GM12878 (cell line): ENCODE results near the gene AKAP13. TPM values are rescaled to one million over a fixed set of nuclear protein-coding genes. Genes with fewer than 3 reads are reported as not detected.
A peak's percentile ranks its signal among the peaks of the same experiment; 100 is the strongest.

ENCODE experiments used
- ATAC-seq: fragments of 200-7000 bp; cut with Tn5 transposase; 3 replicates; pipeline ENCODE4 v1.9.1; 2020; ENCODE audit warnings: mild to moderate bottlenecking, moderate library complexity
- BruUV-seq: library from RNA; stranded (reverse); fragments of 400-500 nt; replicated peaks from 2 replicates; lab custom pipeline; 2021; lab: Mats Ljungman, UMichigan
- CTCF ChIA-PET: fragments of 300-600 bp; sonication (Branson Sonifier 250); formaldehyde crosslinking; extraction: SDS; loops from one replicate; lab custom pipeline; 2021; ENCODE audit warnings: inconsistent platforms; lab: Yijun Ruan, JAX
- POLR2A ChIA-PET: fragments of 350-600 bp; formaldehyde crosslinking; extraction: SDS; loops from one replicate; lab custom pipeline; 2021; ENCODE audit warnings: inconsistent platforms; lab: Charles Lee
- RAD21 ChIA-PET: fragments of 300-600 bp; sonication (Branson Sonifier 250); formaldehyde crosslinking; loops from one replicate; lab custom pipeline; 2023; ENCODE audit warnings: antibody characterized with exemption; ENCODE audit not compliant: unreplicated experiment; lab: Charles Lee
- SMC1A ChIA-PET: fragments of 300-600 bp; sonication (Branson Sonifier 250); formaldehyde crosslinking; loops from one replicate; lab custom pipeline; 2023; ENCODE audit not compliant: unreplicated experiment, uncharacterized antibody; lab: Charles Lee
- DNase-seq: peaks from one replicate; pipeline ENCODE4 v3.0.0-alpha.2; 2011; ENCODE audit warnings: low read depth, low spot score
- FAIRE-seq: peaks from 3 replicates; lab custom pipeline; 2011; peaks lifted over from hg19 to GRCh38; lab: Jason Lieb, UNC
- H2AFZ ChIP-seq: 2 replicates; pipeline ENCODE4 v1.6.0; 2011; ENCODE audit warnings: low read depth, low read length, control low read depth; ENCODE audit not compliant: control insufficient read depth
- H3K27ac ChIP-seq: 2 replicates; pipeline ENCODE4 v1.5.1; 2011; ENCODE audit warnings: control low read depth; ENCODE audit not compliant: control insufficient read depth, insufficient read depth
- H3K27me3 ChIP-seq, 2 experiments: replicated peaks in 1 of 2; 2 replicates each; pipeline versions ENCODE4 v1.6.0 to v1.6.1; 2011; ENCODE audit warnings: low read length in 1 of 2; ENCODE audit not compliant: control insufficient read depth in 2 of 2, insufficient read depth in 2 of 2
- H3K36me3 ChIP-seq, 2 experiments: 2 replicates each; pipeline ENCODE4 v1.5.1; 2011; ENCODE audit warnings: low read length in 1 of 2; ENCODE audit not compliant: control insufficient read depth in 2 of 2, insufficient read depth in 2 of 2
- H3K4me1 ChIP-seq: 2 replicates; pipeline ENCODE4 v1.6.1; 2011; ENCODE audit warnings: mild to moderate bottlenecking, low read length, moderate library complexity, mixed read lengths; ENCODE audit not compliant: control insufficient read depth, insufficient read depth
- H3K4me2 ChIP-seq: 2 replicates; pipeline ENCODE4 v1.6.0; 2011; ENCODE audit warnings: control low read depth; ENCODE audit not compliant: control insufficient read depth, insufficient read depth
- H3K4me3 ChIP-seq: fragments of 200-600 bp; sonication (generic); 2 replicates; pipeline ENCODE4 v1.5.1; 2016
- H3K79me2 ChIP-seq: 2 replicates; pipeline ENCODE4 v1.6.0; 2011; ENCODE audit warnings: low read length; ENCODE audit not compliant: control insufficient read depth, insufficient read depth
- H3K9ac ChIP-seq: 2 replicates; pipeline ENCODE4 v1.8.0; 2011; ENCODE audit warnings: low read length, control low read depth, mixed read lengths; ENCODE audit not compliant: control insufficient read depth, insufficient read depth
- H3K9me3 ChIP-seq: replicated peaks from 3 replicates; pipeline ENCODE4 v1.5.1; 2011; ENCODE audit warnings: mild to moderate bottlenecking, low read length; ENCODE audit not compliant: control insufficient read depth, insufficient read depth
- H4K20me1 ChIP-seq: 2 replicates; pipeline ENCODE4 v1.6.0; 2011; ENCODE audit not compliant: control insufficient read depth, insufficient read depth
- RAD51 ChIP-seq: fragments of 450-650 bp; IDR thresholded peaks from 2 replicates; pipeline ENCODE4 v1.6.1; 2016; ENCODE audit warnings: moderate library complexity, mild to moderate bottlenecking, inconsistent platforms
- SREBF2 ChIP-seq: IDR thresholded peaks from 2 replicates; pipeline ENCODE4 v1.6.1; 2012; ENCODE audit warnings: mild to moderate bottlenecking, low read length
- WGBS: methylation state at CpG from one replicate; pipeline ENCODE4 v1.1.6; 2016; ENCODE audit warnings: low lambda C conversion rate; ENCODE audit not compliant: insufficient replicate concordance, insufficient coverage; ENCODE audit errors: missing lambda C conversion rate; 5-methylcytosine and 5-hydroxymethylcytosine counted together
- in situ Hi-C: fragments of 300-500 bp; cut with MboI; formaldehyde crosslinking; loops from 9 replicates; pipeline ENCODE4 v1.14.3; 2018; ENCODE audit warnings: mixed read lengths
- intact Hi-C: fragments of 100-400 bp; cut with micrococcal nuclease; formaldehyde crosslinking; loops from one replicate; pipeline ENCODE4 v1.14.2; 2022; ENCODE audit not compliant: unreplicated experiment
- polyA plus RNA-seq, 11 experiments: library from polyadenylated mRNA; depleted of rRNA in 4 of 11; unstranded in 6 of 11; stranded (reverse) in 5 of 11; fragments of >200 nt; fragmentation: Nextera tagmentation in 4 of 11; fragmentation: Illumina TruSeq in 1 of 11; extraction: Ambion mirVana in 4 of 11; extraction: Trizol in 1 of 11; gene quantifications; 1 replicate in 1 of 11; 2 replicates in 10 of 11; pipeline versions ENCODE4 v1.2.1 to v1.2.3, GENCODE V29; 2011 to 2016; ENCODE audit warnings: inconsistent platforms in 2 of 11, missing spikeins in 2 of 11, low read depth in 1 of 11
- total RNA-seq, 4 experiments: library from RNA; depleted of rRNA in 3 of 4; stranded (reverse); fragments of >200 nt in 3 of 4; fragmentation: Illumina TruSeq in 1 of 4; extraction: Trizol in 1 of 4; gene quantifications; 2 replicates each; pipeline versions ENCODE4 v1.2.1 to v1.2.3, GENCODE V29; 2013 to 2021

The AKAP13 gene
- total and polyA plus RNA-seq, 10 of the 15 experiments (the other 5 are each of a cell fraction or from before 2014, with no cell fraction given) = 14.4 to 74.9 (median 55.1) TPM

GRCh38 chr15:85503151-85503799 lies 122.9 kb downstream of the AKAP13 start:
- no peak overlapping the region for H3K4me2 ChIP-seq
- intact Hi-C loops (no loop called here), in situ Hi-C loops (no loop called here)
- H3K9ac ChIP-seq = no peak overlapping the region
- H2AFZ ChIP-seq = no peak overlapping the region
- POLR2A ChIA-PET = interaction anchor here (0.9 kb wide), 1 partner anchor 12 kb away, joined by 3 read pairs; no protein-coding TSS in a partner anchor
- no peak overlapping the region for H3K27ac ChIP-seq
- no TSS peak for BruUV-seq
- CTCF ChIA-PET = interaction anchor here (0.7 to 10.4 kb wide), 9 partner anchors 9 to 227 kb away, joined by 3 to 170 read pairs (median 19); no protein-coding TSS in a partner anchor
- H3K4me3 ChIP-seq = no peak overlapping the region
- SMC1A ChIA-PET = interaction anchor here (0.8 to 11.7 kb wide), 10 partner anchors 10 to 207 kb away, joined by 3 to 147 read pairs (median 4); no protein-coding TSS in a partner anchor
- ATAC-seq (no peak), DNase-seq (no peak), FAIRE-seq (no peak)
- RAD21 ChIA-PET = interaction anchor here (1.0 to 7.9 kb wide), 6 partner anchors 15 to 207 kb away, joined by 4 to 75 read pairs (median 6); no protein-coding TSS in a partner anchor
- peaks cover 28% of the 10 kb centered on the region for H3K4me1 ChIP-seq
- no peaks in the 10 kb centered on the region for H3K36me3 ChIP-seq
- peak; percentile 56; the same call in 1 of the 2 replicates for TF ChIP-seq RAD51
- no peak for TF ChIP-seq SREBF2
- H3K27me3 ChIP-seq = no peaks in the 10 kb centered on the region
- 54% methylated on average over 4 of the region's 4 CpGs for WGBS
- H3K79me2 ChIP-seq = peaks cover 11% of the 10 kb centered on the region
- no peaks in the 10 kb centered on the region for H3K9me3 ChIP-seq
- H4K20me1 ChIP-seq = peaks cover 9% of the 10 kb centered on the region; the same call in 1 of the 2 replicates
